D721Med (cell line): ENCODE measurements around the gene APOL1.

Experiments used
- DNase-seq: peaks from one replicate; pipeline ENCODE4 v3.0.0; 2011; ENCODE audit warnings: low spot score; ENCODE audit not compliant: insufficient read length
- FAIRE-seq: peaks from 2 replicates; lab custom pipeline; 2011; peaks lifted over from hg19 to GRCh38; lab: Jason Lieb, UNC
- TF ChIP-seq, protein P1 (sequence below): IDR thresholded peaks from 2 replicates; pipeline ENCODE4 v1.5.1; 2012; ENCODE audit warnings: mild to moderate bottlenecking, control low read depth; ENCODE audit not compliant: insufficient read depth; ENCODE audit errors: missing control alignments

Gene APOL1

DNA sequence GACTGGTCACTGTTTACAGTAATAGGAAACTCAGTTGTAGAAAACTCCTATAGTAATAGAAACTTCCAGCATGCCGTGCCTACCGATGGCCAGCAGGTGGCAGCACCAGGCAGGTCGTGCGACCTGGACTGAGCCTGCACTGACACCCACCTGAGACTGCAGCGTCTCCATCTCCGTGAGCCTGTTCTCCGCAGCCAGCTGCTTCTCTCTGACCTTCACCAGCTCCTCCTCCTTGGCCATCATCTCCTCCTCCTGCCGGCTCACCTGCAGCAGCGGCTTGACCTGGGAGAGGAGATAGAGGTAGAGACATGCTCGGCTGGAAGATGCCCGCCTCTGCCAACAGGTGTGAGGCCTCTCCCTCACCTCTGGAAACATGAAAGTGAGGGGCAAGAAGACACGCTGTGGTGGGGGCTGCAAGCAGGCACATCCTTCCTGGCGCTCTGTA, 48.5 kb downstream of the APOL1 start:
- TF ChIP-seq, protein P1, sequence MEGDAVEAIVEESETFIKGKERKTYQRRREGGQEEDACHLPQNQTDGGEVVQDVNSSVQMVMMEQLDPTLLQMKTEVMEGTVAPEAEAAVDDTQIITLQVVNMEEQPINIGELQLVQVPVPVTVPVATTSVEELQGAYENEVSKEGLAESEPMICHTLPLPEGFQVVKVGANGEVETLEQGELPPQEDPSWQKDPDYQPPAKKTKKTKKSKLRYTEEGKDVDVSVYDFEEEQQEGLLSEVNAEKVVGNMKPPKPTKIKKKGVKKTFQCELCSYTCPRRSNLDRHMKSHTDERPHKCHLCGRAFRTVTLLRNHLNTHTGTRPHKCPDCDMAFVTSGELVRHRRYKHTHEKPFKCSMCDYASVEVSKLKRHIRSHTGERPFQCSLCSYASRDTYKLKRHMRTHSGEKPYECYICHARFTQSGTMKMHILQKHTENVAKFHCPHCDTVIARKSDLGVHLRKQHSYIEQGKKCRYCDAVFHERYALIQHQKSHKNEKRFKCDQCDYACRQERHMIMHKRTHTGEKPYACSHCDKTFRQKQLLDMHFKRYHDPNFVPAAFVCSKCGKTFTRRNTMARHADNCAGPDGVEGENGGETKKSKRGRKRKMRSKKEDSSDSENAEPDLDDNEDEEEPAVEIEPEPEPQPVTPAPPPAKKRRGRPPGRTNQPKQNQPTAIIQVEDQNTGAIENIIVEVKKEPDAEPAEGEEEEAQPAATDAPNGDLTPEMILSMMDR, result peak; percentile 87
- no peak for FAIRE-seq
- DNase-seq, result peak; percentile 35

DNA sequence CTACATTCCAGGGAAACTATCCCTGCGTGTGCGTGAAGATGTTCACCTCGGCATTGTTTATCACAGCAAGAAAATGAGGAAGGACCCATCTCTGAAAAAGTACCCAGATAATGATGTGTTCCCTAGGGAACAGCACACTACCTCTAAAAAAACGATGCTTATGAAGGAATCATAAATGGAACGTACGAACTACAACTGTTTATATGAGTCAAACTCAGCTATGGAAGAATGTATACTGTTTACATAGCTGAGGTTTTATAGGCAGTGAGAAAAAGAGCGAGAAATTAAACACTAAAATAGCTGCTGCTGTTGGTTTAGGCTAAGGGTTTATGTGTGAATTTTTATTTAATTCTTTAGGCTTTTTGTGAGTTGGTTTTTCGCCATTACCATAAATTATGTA, 48.9 kb downstream of the APOL1 start:
- FAIRE-seq (no peak), DNase-seq (no peak)
- TF ChIP-seq, protein P1, result no peak

DNA sequence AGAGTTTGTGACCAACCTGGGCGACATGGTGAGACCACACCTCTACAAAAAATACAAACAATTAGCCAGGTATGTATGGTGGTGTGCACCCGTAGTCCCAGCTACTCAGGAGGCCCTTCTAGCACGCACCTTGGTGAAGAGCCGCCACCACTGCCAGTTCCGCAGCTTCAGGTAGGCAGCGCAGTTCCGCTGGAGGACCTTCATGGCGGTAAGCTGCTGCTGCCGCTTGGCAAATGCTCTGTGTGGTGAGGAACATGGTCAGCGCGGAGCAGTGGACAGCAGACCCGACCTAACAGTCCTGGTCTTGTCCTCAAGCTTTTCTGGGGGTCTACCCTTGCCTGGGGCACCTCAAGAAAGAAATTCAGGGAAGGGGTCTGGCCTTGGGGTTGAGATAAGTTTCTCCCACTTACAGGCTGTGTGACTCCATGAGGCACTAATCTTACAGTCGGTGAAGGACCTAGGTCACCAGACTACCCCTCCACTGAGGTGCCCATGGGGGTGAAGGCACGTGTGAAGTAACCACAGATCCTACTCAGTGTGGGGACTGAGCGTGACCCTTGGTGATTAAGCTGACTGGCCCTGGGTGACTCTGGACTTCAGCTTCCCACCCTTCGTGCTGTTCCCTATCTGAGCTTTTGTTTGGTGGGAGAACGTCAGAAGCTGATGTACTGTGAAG, 49.6 kb downstream of the APOL1 start:
- TF ChIP-seq, protein P1, result no peak
- FAIRE-seq (no peak), DNase-seq (no peak)

DNA sequence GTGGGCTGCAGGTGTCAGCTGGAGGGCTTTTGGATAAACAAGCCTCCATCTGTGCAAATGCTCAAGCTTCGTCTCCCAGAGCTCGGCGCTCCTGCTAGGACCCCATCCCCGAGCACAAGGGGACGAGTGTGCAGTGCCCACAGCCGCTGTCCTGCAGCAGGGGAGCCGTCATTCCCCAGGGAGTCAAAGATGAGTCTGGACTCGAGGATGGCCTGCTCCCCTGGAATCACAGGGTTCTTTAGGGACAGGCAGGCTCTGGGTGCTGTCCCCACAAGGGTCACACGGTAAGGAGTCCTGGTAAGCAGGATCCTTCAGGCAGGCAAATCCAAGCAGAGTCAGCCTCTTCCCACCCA, 50.2 kb downstream of the APOL1 start:
- no peak for DNase-seq
- TF ChIP-seq, protein P1, result no peak
- FAIRE-seq, result no peak

DNA sequence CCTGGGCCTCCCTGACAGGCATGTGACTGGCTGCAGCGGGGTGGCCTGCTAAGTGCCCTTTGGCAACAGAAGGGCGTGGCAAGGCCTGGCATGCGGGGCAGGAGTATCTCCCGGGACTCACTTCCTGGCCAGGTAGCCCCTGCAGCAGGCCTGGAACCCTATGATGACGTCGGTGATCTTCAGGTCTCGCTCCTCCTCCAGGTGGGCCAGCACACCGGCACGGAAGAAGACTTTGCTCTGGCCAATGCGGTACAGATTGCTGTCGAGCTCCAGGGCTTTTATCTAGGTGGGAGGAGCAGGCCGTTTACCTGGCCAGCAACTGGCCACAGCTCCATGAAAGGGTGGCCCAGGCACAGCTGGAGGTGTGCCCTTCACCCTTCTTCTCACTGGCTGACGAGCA, 50.9 kb downstream of the APOL1 start:
- FAIRE-seq (no peak), DNase-seq (no peak)
- TF ChIP-seq, protein P1, result no peak

DNA sequence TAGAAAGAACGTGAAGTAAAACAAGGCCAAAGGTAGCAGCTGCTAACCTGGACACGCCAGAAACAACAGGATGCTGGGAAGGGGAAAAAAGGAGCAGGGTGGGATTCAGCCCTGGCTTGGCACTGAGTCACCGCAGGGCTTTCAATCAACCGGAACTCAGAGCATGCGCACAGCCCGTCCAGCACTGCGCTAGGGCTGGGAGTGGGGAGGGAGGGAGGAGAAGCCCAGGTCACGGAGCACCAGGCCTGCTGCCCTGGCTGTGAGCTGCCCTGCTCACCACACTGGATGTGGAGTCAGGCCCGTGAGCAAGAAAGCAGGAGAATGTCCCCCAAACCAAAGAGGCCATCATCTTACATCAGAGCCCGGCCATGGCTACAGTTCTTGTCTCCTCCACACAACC, 51.5 kb downstream of the APOL1 start:
- DNase-seq (no peak), FAIRE-seq (no peak)
- TF ChIP-seq, protein P1, result no peak

DNA sequence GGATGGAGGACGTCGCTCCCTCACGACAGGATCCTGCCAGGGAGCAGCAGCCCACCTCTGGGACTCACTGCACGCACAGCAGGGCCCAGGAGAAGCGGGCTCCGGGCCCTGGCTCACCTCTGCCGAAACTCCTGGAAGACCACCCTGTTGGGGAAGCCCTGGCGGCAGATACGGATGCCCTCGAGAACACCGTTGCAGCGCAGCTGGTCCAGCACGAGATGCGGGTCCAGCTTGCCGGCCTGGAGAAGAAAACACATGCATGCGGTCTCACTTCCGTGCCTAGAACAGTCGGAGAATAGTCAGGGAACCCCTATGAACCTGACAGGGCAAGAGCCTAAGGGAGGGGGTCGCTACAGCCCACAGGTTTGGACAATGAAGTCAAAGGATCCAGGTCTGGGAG, 52.9 kb downstream of the APOL1 start:
- no peak for FAIRE-seq
- no peak for DNase-seq
- TF ChIP-seq, protein P1, result no peak
